Neural crest cell (in vitro differentiated cells): ENCODE measurements around the gene CHST11. TPM values are rescaled to one million over a fixed set of nuclear protein-coding genes. Genes with fewer than 3 reads are reported as not detected.
A peak's percentile ranks its signal among the peaks of the same experiment; 100 is the strongest.

Source experiments
- DNase-seq: peaks from one replicate; pipeline ENCODE4 v3.0.0; 2021; ENCODE audit warnings: low read depth, mixed read lengths, low spot score
- H3K27ac Mint-ChIP-seq: one replicate; pipeline ENCODE4 v1.8.0; 2021; ENCODE audit warnings: mild to moderate bottlenecking, mixed read lengths; ENCODE audit not compliant: unreplicated experiment
- H3K27me3 Mint-ChIP-seq: 2 replicates; pipeline ENCODE4 v1.8.0; 2021; ENCODE audit warnings: low read depth, mild to moderate bottlenecking, mixed read lengths
- H3K36me3 Mint-ChIP-seq: 2 replicates; pipeline ENCODE4 v1.8.0; 2021; ENCODE audit warnings: low read depth, mild to moderate bottlenecking, mixed read lengths
- H3K4me1 Mint-ChIP-seq: 2 replicates; pipeline ENCODE4 v1.8.0; 2021; ENCODE audit warnings: mixed read lengths
- H3K4me3 Mint-ChIP-seq: one replicate; pipeline ENCODE4 v1.8.0; 2021; ENCODE audit warnings: mild to moderate bottlenecking, mixed read lengths
- H3K9me3 Mint-ChIP-seq: 2 replicates; pipeline ENCODE4 v1.8.0; 2021; ENCODE audit warnings: mixed read lengths
- long read RNA-seq: library from polyadenylated mRNA; unstranded; transcript quantifications from one replicate; pipeline ENCODE4 v2.0.0, GENCODE V29; 2020
- total RNA-seq: library from RNA; stranded (reverse); gene quantifications from 2 replicates; pipeline ENCODE4 v1.2.1, GENCODE V29; 2021
- TF ChIP-seq, protein P1 (sequence below): fragments of 200-600 bp; sonication (generic); conservative IDR thresholded peaks from 2 replicates; pipeline ENCODE4 v1.5.0; 2021; ENCODE audit warnings: antibody characterized with exemption, mild to moderate bottlenecking

CHST11 gene
- 10.0 and 10.2 TPM in 2 replicates for total RNA-seq
- long read RNA-seq, partial matches to known transcripts, result 1 of 2 reads
- long read RNA-seq, other reads (novel, unspliced or antisense), result 1 of 2 reads

DNA sequence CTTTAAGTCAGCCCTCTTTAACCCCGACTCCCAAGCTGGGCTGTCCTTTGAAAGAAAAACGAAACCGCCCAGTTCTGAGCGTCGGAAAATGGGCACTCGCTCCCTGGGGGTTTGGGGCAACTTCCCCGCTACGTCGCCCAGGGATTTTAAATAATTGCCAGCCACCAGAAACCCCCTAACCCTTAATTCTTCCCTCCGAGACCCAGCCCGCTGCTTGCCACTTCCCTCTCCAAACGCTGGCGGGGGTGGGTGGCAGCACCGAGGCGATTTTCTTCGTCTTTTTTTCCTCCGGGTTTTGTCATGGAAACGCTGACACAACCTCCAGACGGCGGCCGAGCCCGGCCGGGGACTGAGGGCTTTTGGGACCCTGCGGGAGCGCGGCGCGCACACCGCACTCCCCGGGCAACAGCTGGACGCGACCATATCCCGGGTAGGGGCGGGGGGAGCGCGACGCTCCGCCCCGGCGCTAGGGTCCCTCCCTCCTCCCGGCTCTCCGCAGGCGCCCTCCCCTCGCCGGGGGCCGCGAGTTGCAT is at the start of gene CHST11:
Gene CHST11, plus strand, starts transcription at position 532 of the 533 bp plus-strand sequence.
- H3K36me3 Mint-ChIP-seq, result no peaks in the 10 kb centered on the region
- H3K27me3 Mint-ChIP-seq, result peaks cover 78% of the 10 kb centered on the region
- no peaks in the 10 kb centered on the region for H3K9me3 Mint-ChIP-seq

DNA sequence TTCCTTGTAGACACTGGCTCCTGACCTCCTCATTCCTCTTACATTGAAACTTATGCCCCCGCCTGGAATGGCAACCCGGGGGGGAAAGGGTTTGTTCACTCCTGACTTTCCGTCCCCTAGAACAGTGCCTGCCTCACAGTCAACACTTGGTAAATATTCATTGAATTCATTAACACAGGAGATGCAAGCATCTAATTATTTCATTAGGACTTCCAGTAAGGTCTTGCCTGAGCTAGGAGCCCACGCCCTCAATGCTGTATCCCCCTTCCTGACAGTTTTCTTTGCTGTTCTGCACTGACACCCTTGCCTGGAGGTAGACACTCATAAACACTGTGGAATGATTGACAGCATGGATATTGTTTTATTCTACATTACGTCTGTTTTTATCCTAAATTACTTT is 49.3 kb upstream of the CHST11 start:
- TF ChIP-seq, protein P1, sequence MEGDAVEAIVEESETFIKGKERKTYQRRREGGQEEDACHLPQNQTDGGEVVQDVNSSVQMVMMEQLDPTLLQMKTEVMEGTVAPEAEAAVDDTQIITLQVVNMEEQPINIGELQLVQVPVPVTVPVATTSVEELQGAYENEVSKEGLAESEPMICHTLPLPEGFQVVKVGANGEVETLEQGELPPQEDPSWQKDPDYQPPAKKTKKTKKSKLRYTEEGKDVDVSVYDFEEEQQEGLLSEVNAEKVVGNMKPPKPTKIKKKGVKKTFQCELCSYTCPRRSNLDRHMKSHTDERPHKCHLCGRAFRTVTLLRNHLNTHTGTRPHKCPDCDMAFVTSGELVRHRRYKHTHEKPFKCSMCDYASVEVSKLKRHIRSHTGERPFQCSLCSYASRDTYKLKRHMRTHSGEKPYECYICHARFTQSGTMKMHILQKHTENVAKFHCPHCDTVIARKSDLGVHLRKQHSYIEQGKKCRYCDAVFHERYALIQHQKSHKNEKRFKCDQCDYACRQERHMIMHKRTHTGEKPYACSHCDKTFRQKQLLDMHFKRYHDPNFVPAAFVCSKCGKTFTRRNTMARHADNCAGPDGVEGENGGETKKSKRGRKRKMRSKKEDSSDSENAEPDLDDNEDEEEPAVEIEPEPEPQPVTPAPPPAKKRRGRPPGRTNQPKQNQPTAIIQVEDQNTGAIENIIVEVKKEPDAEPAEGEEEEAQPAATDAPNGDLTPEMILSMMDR, result no peak
- H3K4me1 Mint-ChIP-seq, result no peaks in the 10 kb centered on the region
- no peak for DNase-seq
- H3K27me3 Mint-ChIP-seq, result no peaks in the 10 kb centered on the region
- H3K4me3 Mint-ChIP-seq, result no peak overlapping the region
- no peak overlapping the region for H3K27ac Mint-ChIP-seq
- no peaks in the 10 kb centered on the region for H3K36me3 Mint-ChIP-seq
- peaks cover 4% of the 10 kb centered on the region for H3K9me3 Mint-ChIP-seq

More for the DNA sequence above, at the start of gene CHST11:
- TF ChIP-seq, protein P1, result peak; percentile 35
- H3K4me3 Mint-ChIP-seq, result peak within 1 kb of the TSS; percentile 95
- DNase-seq, result peak; percentile 80
- peak within 1 kb of the TSS; percentile 93 for H3K27ac Mint-ChIP-seq
- H3K4me1 Mint-ChIP-seq, result peaks cover 40% of the 10 kb centered on the region

DNA sequence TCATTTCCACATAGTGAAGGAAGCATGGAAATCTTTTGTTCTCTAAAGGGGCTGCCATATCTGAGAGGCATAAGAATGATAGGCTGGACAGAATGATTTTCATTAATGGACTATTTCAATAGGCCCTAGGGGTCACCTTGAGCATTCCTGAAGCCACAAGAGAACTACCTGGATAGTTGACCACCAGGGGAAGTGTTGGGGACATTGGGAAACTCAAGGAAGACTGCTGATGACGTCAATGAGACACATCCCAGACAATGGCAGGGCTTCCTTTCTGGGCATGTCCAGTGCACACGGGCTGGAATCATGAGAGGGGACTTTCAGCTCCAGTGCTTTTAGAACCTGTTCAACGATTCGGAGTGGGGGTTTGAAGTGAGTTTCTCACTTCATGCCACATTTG is 48.8 kb upstream of the CHST11 start:
- peaks cover 4% of the 10 kb centered on the region for H3K9me3 Mint-ChIP-seq
- no peaks in the 10 kb centered on the region for H3K27me3 Mint-ChIP-seq
- DNase-seq, result no peak
- TF ChIP-seq, protein P1, result no peak
- no peak overlapping the region for H3K4me3 Mint-ChIP-seq
- no peaks in the 10 kb centered on the region for H3K4me1 Mint-ChIP-seq
- no peaks in the 10 kb centered on the region for H3K36me3 Mint-ChIP-seq
- H3K27ac Mint-ChIP-seq, result no peak overlapping the region

DNA sequence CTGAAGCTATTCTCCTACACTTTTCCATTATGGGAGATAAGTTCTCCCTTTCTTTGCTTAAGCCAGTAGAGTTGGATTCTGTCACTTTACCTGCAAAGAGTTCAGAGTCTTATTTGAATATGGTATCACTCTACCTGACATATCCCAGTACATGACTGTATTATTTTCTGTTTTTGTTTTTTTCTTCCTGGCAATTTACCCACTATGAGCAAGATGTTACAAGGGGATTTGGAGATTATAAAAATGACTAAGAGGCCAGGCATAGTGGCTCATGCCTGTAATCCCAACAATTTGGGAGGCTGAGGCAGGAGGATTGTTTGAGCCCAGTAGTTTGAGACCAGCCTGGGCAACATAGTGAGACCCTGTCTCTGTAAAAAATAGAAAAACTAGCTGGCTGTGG is 46.4 kb upstream of the CHST11 start:
- DNase-seq, result no peak
- TF ChIP-seq, protein P1, result no peak
- H3K27ac Mint-ChIP-seq, result no peak overlapping the region
- H3K27me3 Mint-ChIP-seq, result no peaks in the 10 kb centered on the region
- H3K4me3 Mint-ChIP-seq, result no peak overlapping the region
- H3K9me3 Mint-ChIP-seq, result peaks cover 4% of the 10 kb centered on the region
- no peaks in the 10 kb centered on the region for H3K4me1 Mint-ChIP-seq
- no peaks in the 10 kb centered on the region for H3K36me3 Mint-ChIP-seq

DNA sequence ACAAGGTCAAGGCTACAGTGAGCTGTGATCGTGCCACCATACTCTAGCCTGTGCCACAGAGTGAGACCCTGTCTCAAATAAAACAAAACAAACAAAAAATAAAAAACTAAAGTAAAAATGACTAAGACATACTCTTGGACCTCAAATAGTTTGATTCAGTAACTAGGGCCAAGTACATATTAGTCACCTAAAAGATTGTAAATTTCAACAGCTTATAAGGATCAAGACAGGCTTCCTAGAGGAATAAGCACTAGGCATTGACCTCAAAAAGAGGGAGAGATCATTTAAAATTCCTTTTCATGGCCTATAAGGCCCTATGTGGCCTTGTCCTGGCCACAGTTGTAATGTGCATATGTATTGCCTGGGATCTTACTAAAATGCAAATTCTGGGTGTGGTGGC is 46.0 kb upstream of the CHST11 start:
- Mint-ChIP-seq H3K4me3 (no peak overlapping the region), H3K27ac (no peak overlapping the region), H3K4me1 (no peaks in the 10 kb centered on the region), H3K36me3 (no peaks in the 10 kb centered on the region), H3K9me3 (peaks cover 4% of the 10 kb centered on the region), H3K27me3 (no peaks in the 10 kb centered on the region)
- TF ChIP-seq, protein P1, result no peak
- DNase-seq, result no peak
